ENCODE measurements around the gene LRP10.

DNA sequence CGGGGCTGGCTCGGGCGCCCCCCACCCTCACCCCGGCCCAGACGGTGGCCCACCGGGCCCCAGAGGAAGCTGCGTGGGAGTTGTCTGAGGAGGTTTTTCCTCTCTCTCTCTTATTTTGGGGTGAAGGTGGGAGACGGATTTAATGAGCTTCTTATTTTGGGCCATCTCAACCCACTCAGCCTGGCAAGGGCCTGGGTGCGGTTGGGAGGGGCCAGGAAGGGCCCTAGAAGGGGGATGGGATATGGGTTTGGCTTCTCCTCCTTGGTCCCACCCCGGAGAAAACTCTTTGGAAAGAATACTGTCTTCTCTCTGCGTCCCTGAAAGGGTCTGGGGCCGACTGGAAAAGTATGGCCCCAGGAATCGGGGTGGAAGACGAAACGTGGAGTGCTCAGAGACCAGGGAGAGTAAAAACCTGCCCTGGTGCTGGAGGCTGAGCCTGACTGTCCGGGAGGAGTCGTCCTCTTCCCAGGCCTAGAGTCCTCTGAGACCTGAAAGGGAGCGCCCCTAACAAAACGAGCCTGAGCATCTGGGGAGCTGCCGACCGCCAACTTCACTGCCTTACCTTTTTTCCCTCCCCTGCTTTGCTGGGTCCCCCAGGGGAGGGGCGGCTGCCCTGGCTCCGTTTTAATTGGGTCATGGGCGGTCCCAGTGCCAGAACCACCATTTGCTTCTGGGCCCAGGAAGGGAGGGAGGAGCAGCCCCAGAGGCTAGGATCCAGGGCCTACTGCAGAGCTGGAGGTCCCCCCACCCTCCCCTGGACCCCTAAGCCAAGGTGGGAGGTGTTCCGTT lies 33.6 kb upstream of the LRP10 start:
- TF ChIP-seq POLR2A (IDR thresholded peaks at IDR 0.05) (peak; percentile 22), CTCF (IDR thresholded peaks at IDR 0.05) (peak in 1 of 3 donors; percentile 7)
